ENCODE data around the gene RNF168. TPM values are rescaled to one million over a fixed set of nuclear protein-coding genes. Genes with fewer than 3 reads are reported as not detected.
"Not testable (repeated sequence)": the region's sequence is repeated elsewhere in the genome, so short reads cannot be mapped to it uniquely, and the experiment has no call there.

Gene RNF168
- total and polyA plus RNA-seq, 2 of the 4 experiments (the other 2 are of a cell fraction), result 2.5 to 15.2 TPM

- no CpG with 5 or more reads among the region's 7 CpGs for WGBS, 2 experiments (ENCODE audit: extremely low coverage in 2 of 2, insufficient read length in 1 of 2)
- Histone ChIP-seq H4K5ac (ENCODE audit: low read depth, low read length) (peak overlapping the region; percentile 19; the same call in 1 of the 2 replicates), H3K27ac (ENCODE audit: insufficient read depth, low read length) (peak overlapping the region; percentile 73), H3K4ac (ENCODE audit: low read depth, low read length) (peak overlapping the region; percentile 75), H2AFZ (replicated peaks; ENCODE audit: low read length, poor library complexity) (peak overlapping the region; percentile 90), H3K9ac (ENCODE audit: low read depth, low read length) (peak overlapping the region; percentile 61), H3K4me3 (ENCODE audit: insufficient read depth, low read depth, low read length) (peak overlapping the region; percentile 32; the same call in 1 of the 2 replicates), H2BK15ac (ENCODE audit: low read depth, low read length) (peak overlapping the region; percentile 58; the same call in 1 of the 3 replicates), H3K23ac (ENCODE audit: low read depth, low read length) (peak overlapping the region; percentile 25; the same call in 1 of the 2 replicates), H4K8ac (ENCODE audit: low read depth in 2 of 2, low read length in 2 of 2) (peak overlapping the region; percentile 84 to 87), H4K91ac (ENCODE audit: insufficient read depth, low read depth, low read length) (peak overlapping the region; percentile 40), H3K4me2 (ENCODE audit: low read depth, low read length) (peak overlapping the region; percentile 43; the same call in 1 of the 2 replicates), H4K20me1 (ENCODE audit: insufficient read depth, low read length) (peaks cover 37% of the 10 kb centered on the region), H2BK5ac (ENCODE audit: low read depth, low read length, poor library complexity, severe bottlenecking) (peak overlapping the region; percentile 64), H3K79me1 (ENCODE audit: low read depth in 1 of 2, low read length in 2 of 2) (peaks cover 5 to 32% of the 10 kb centered on the region in 2 experiments; a peak in 3 of 4 replicates), H2BK120ac (ENCODE audit: low read depth, low read length) (peak overlapping the region; percentile 58; the same call in 1 of the 2 replicates), H3K56ac (ENCODE audit: extremely low read depth, insufficient read depth, low read length) (0 out of 2 replicates have a peak overlapping the region, but pooled peaks have one; percentile 1)
- ATAC-seq (ENCODE audit: low read depth); H3K36me3 ChIP-seq (ENCODE audit: control insufficient read depth, insufficient read depth, low read length); BruUV-seq (replicated peaks); H3K4me1 ChIP-seq (ENCODE audit: control insufficient read depth, insufficient read depth, low read length); H2AK9ac ChIP-seq (replicated peaks; ENCODE audit: low read depth, low read length, poor library complexity); POLR2A ChIA-PET (ENCODE audit: unreplicated experiment); H3K27me3 ChIP-seq (ENCODE audit: control insufficient read depth, insufficient read depth, low read length); H3K18ac ChIP-seq (ENCODE audit: low read depth, low read length); dilution Hi-C loops (cut with HindIII; ENCODE audit: low sequenced_read_pairs, unreplicated experiment); DNase-seq; H3K9me1 ChIP-seq (ENCODE audit: insufficient read depth, low read length); H3K9me3 ChIP-seq (ENCODE audit: control insufficient read depth, insufficient read depth, low read length); CTCF ChIA-PET; H2AK5ac ChIP-seq (ENCODE audit: low read depth, low read length); H2BK20ac ChIP-seq (ENCODE audit: low read depth, low read length); H3K14ac ChIP-seq (replicated peaks; ENCODE audit: low read depth, low read length); in situ Hi-C loops (cut with MboI; ENCODE audit: low sequenced_read_pairs): not testable (repeated sequence)
- intact Hi-C loops (cut with micrococcal nuclease), result loop anchor here (5.0 kb wide), 1 partner anchor 252 kb away; no protein-coding TSS in a partner anchor
Observed at GRCh38 chr3:196504077-196504398, 470 bp upstream of the RNF168 start.

All from IMR-90 (cell line).